IPS-NIHi7 (cell line): Measurements from ENCODE around the gene CHMP3.

Experiments
- DNase-seq: peaks from one replicate; pipeline ENCODE4 v3.0.0; 2012; ENCODE audit warnings: mixed read lengths; ENCODE audit errors: extremely low spot score

Gene CHMP3

GRCh38 chr2:86470890-86471289 lies 92.4 kb downstream of the CHMP3 start:
- DNase-seq = no peak

GRCh38 chr2:86468162-86469033 lies 94.8 kb downstream of the CHMP3 start:
- DNase-seq = no peak

GRCh38 chr2:86466306-86466705 lies 96.9 kb downstream of the CHMP3 start:
- DNase-seq = no peak

- DNase-seq = no peak
These were observed 98.6 kb downstream of the CHMP3 start for GRCh38 chr2:86464652-86465051.

- no peak for DNase-seq
These were observed 102.0 kb downstream of the CHMP3 start for GRCh38 chr2:86461042-86461743.

- DNase-seq = no peak
These were observed 108.1 kb downstream of the CHMP3 start for GRCh38 chr2:86455181-86455580.

GRCh38 chr2:86454238-86454637 lies 109.0 kb downstream of the CHMP3 start:
- DNase-seq = no peak

GRCh38 chr2:86453836-86454235 lies 109.4 kb downstream of the CHMP3 start:
- no peak for DNase-seq
